K562 (cell line): ENCODE data around the gene TRIM2. TPM values are rescaled to one million over a fixed set of nuclear protein-coding genes. Genes with fewer than 3 reads are reported as not detected.
A peak's percentile ranks its signal among the peaks of the same experiment; 100 is the strongest.

Source experiments
- CEBPG ChIP-seq, 3 experiments: fragments of 200-800 bp in 1 of 3; sonication (Bioruptor generic) in 1 of 3; sonication (generic) in 1 of 3; formaldehyde crosslinking in 1 of 3; IDR thresholded peaks in 2 of 3; conservative IDR thresholded peaks in 1 of 3; 2 replicates each; pipeline versions ENCODE4 v1.6.1 to v1.8.0; 2016 to 2022; ENCODE audit warnings: missing compliant biosample characterization in 2 of 3, missing genetic modification characterization in 2 of 3, mild to moderate bottlenecking in 1 of 3, missing genetic modification reagents in 1 of 3
- CREM ChIP-seq: IDR thresholded peaks from 2 replicates; pipeline ENCODE4 v1.6.1; 2014; ENCODE audit warnings: antibody characterized with exemption, low read depth
- DDX20 ChIP-seq: fragments of 450-650 bp; IDR thresholded peaks from 2 replicates; pipeline ENCODE4 v1.6.1; 2016; ENCODE audit warnings: missing genetic modification characterization, low read depth, mild to moderate bottlenecking, missing compliant biosample characterization, moderate library complexity
- ETV5 ChIP-seq: sonication (generic); formaldehyde crosslinking; IDR thresholded peaks from 2 replicates; pipeline ENCODE4 v1.4.0; 2020; ENCODE audit warnings: low read depth, mild to moderate bottlenecking, missing genetic modification reagents
- MEF2D ChIP-seq: conservative IDR thresholded peaks from 2 replicates; pipeline ENCODE4 v1.6.1; 2016; ENCODE audit warnings: low read depth, missing genetic modification characterization, missing compliant biosample characterization
- MTA3 ChIP-seq: fragments of 450-650 bp; formaldehyde crosslinking; IDR thresholded peaks from 2 replicates; pipeline ENCODE4 v1.6.1; 2017; ENCODE audit warnings: mild to moderate bottlenecking, borderline replicate concordance
- NFRKB ChIP-seq: fragments of 450-650 bp; IDR thresholded peaks from 2 replicates; pipeline ENCODE4 v1.6.1; 2016; ENCODE audit warnings: low read depth
- SAFB2 ChIP-seq: fragments of 200-400 bp; formaldehyde crosslinking; IDR thresholded peaks from 2 replicates; pipeline ENCODE4 v1.6.1; 2018; ENCODE audit warnings: borderline replicate concordance, low read length, low read depth, moderate library complexity; ENCODE audit not compliant: severe bottlenecking
- SMAD4 ChIP-seq: fragments of 250-450 bp; sonication (Bioruptor Pico); conservative IDR thresholded peaks from 2 replicates; pipeline ENCODE4 v1.8.0; 2021; ENCODE audit warnings: inconsistent platforms, mild to moderate bottlenecking, moderate library complexity
- SP1 ChIP-seq: sonication (generic); formaldehyde crosslinking; IDR thresholded peaks from 2 replicates; pipeline ENCODE4 v1.8.1; 2022; ENCODE audit warnings: mild to moderate bottlenecking, missing genetic modification reagents
- SPI1 ChIP-seq: IDR thresholded peaks from 2 replicates; pipeline ENCODE4 v1.6.1; 2011; ENCODE audit warnings: low read depth, low read length, control low read depth, borderline replicate concordance
- polyA plus RNA-seq, 8 experiments: library from polyadenylated mRNA; depleted of rRNA in 4 of 8; stranded (reverse) in 5 of 8; unstranded in 3 of 8; fragments of >200 nt; fragmentation: Nextera tagmentation in 2 of 8; fragmentation: Illumina TruSeq in 1 of 8; extraction: Ambion mirVana in 2 of 8; extraction: Trizol in 1 of 8; gene quantifications; 2 replicates each; pipeline versions ENCODE4 v1.2.1 to v1.2.3, GENCODE V29; 2011 to 2014; ENCODE audit warnings: inconsistent platforms in 1 of 8, missing spikeins in 1 of 8
- total RNA-seq, 7 experiments: library from RNA; depleted of rRNA in 6 of 7; stranded (reverse); fragments of >200 nt in 6 of 7; fragmentation: Illumina TruSeq in 2 of 7; extraction: Trizol in 2 of 7; gene quantifications; 2 replicates each; pipeline versions ENCODE4 v1.2.1 to v1.2.3, GENCODE V29; 2011 to 2021; ENCODE audit warnings: low replicate concordance in 1 of 7
- TF ChIP-seq, protein P1 (sequence below), 2 experiments: fragments of 450-650 bp in 1 of 2; sonication (generic) in 1 of 2; formaldehyde crosslinking in 1 of 2; IDR thresholded peaks; 2 replicates each; pipeline versions ENCODE4 v1.7.1 to v1.9.0; 2016 to 2022; ENCODE audit warnings: inconsistent platforms in 1 of 2, mild to moderate bottlenecking in 1 of 2, missing genetic modification reagents in 1 of 2
- TF ChIP-seq, protein P2 (sequence below): fragments of 200-800 bp; sonication (Bioruptor generic); IDR thresholded peaks from 2 replicates; pipeline ENCODE4 v1.6.1; 2017; ENCODE audit warnings: missing genetic modification characterization, missing compliant biosample characterization
- TF ChIP-seq, protein P3 (sequence below): fragments of 450-650 bp; IDR thresholded peaks from 2 replicates; pipeline ENCODE4 v1.6.1; 2016; ENCODE audit warnings: borderline replicate concordance

The TRIM2 gene
- total and polyA plus RNA-seq, 9 of the 15 experiments (the other 6 are each of a cell fraction or from before 2014, with no cell fraction given): 0.01 to 0.41 (median 0.13) TPM; not detected in 1

- TF ChIP-seq, protein P1, sequence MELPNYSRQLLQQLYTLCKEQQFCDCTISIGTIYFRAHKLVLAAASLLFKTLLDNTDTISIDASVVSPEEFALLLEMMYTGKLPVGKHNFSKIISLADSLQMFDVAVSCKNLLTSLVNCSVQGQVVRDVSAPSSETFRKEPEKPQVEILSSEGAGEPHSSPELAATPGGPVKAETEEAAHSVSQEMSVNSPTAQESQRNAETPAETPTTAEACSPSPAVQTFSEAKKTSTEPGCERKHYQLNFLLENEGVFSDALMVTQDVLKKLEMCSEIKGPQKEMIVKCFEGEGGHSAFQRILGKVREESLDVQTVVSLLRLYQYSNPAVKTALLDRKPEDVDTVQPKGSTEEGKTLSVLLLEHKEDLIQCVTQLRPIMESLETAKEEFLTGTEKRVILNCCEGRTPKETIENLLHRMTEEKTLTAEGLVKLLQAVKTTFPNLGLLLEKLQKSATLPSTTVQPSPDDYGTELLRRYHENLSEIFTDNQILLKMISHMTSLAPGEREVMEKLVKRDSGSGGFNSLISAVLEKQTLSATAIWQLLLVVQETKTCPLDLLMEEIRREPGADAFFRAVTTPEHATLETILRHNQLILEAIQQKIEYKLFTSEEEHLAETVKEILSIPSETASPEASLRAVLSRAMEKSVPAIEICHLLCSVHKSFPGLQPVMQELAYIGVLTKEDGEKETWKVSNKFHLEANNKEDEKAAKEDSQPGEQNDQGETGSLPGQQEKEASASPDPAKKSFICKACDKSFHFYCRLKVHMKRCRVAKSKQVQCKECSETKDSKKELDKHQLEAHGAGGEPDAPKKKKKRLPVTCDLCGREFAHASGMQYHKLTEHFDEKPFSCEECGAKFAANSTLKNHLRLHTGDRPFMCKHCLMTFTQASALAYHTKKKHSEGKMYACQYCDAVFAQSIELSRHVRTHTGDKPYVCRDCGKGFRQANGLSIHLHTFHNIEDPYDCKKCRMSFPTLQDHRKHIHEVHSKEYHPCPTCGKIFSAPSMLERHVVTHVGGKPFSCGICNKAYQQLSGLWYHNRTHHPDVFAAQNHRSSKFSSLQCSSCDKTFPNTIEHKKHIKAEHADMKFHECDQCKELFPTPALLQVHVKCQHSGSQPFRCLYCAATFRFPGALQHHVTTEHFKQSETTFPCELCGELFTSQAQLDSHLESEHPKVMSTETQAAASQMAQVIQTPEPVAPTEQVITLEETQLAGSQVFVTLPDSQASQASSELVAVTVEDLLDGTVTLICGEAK (IDR thresholded peaks at IDR 0.05): peak; percentile 54
- TF ChIP-seq, protein P1 (CRISPR knock-in tag; IDR thresholded peaks at IDR 0.05): no peak
- peak; percentile 60; the same call in 1 of the 2 replicates for TF ChIP-seq MTA3
- no peak for TF ChIP-seq SAFB2
- peak; percentile 84 for TF ChIP-seq CREM
- peak; percentile 91 for TF ChIP-seq MEF2D
- no peak for TF ChIP-seq DDX20 (tag)
- TF ChIP-seq, protein P2, sequence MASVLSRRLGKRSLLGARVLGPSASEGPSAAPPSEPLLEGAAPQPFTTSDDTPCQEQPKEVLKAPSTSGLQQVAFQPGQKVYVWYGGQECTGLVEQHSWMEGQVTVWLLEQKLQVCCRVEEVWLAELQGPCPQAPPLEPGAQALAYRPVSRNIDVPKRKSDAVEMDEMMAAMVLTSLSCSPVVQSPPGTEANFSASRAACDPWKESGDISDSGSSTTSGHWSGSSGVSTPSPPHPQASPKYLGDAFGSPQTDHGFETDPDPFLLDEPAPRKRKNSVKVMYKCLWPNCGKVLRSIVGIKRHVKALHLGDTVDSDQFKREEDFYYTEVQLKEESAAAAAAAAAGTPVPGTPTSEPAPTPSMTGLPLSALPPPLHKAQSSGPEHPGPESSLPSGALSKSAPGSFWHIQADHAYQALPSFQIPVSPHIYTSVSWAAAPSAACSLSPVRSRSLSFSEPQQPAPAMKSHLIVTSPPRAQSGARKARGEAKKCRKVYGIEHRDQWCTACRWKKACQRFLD (CRISPR knock-in tag): peak; percentile 41; the same call in 1 of the 2 replicates
- TF ChIP-seq NFRKB: no peak
- TF ChIP-seq SMAD4 (CRISPR knock-in tag): peak; percentile 45; the same call in 1 of the 2 replicates
- TF ChIP-seq CEBPG (CRISPR knock-in tag; IDR thresholded peaks at IDR 0.05): peak; percentile 23; the same call in 1 of the 2 replicates
- no peak for TF ChIP-seq CEBPG (tag; conservative IDR thresholded peaks at IDR 0.05 in 1 of 2, IDR thresholded peaks at IDR 0.05 in 1 of 2)
- TF ChIP-seq, protein P3, sequence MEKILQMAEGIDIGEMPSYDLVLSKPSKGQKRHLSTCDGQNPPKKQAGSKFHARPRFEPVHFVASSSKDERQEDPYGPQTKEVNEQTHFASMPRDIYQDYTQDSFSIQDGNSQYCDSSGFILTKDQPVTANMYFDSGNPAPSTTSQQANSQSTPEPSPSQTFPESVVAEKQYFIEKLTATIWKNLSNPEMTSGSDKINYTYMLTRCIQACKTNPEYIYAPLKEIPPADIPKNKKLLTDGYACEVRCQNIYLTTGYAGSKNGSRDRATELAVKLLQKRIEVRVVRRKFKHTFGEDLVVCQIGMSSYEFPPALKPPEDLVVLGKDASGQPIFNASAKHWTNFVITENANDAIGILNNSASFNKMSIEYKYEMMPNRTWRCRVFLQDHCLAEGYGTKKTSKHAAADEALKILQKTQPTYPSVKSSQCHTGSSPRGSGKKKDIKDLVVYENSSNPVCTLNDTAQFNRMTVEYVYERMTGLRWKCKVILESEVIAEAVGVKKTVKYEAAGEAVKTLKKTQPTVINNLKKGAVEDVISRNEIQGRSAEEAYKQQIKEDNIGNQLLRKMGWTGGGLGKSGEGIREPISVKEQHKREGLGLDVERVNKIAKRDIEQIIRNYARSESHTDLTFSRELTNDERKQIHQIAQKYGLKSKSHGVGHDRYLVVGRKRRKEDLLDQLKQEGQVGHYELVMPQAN: no peak
- TF ChIP-seq SPI1: peak; percentile 98
- 0 out of 2 replicates have a peak, but pooled peaks have one; percentile 52 for TF ChIP-seq ETV5
- peak; percentile 58 for TF ChIP-seq SP1 (CRISPR knock-in tag)
Measured at GRCh38 chr4:153341575-153342090, 137.4 kb downstream of the TRIM2 start (continued).
